Epithelial cell of prostate (primary cell): ENCODE measurements around the gene BEGAIN.

Experiments
- DNase-seq: peaks from one replicate; pipeline ENCODE4 v3.0.0-alpha.2; 2011; ENCODE audit warnings: low read depth, low spot score
- H3K27ac ChIP-seq: fragments of 450-650 bp; 2 replicates; pipeline ENCODE4 v1.5.1; 2017; ENCODE audit warnings: mild to moderate bottlenecking

BEGAIN gene

DNA sequence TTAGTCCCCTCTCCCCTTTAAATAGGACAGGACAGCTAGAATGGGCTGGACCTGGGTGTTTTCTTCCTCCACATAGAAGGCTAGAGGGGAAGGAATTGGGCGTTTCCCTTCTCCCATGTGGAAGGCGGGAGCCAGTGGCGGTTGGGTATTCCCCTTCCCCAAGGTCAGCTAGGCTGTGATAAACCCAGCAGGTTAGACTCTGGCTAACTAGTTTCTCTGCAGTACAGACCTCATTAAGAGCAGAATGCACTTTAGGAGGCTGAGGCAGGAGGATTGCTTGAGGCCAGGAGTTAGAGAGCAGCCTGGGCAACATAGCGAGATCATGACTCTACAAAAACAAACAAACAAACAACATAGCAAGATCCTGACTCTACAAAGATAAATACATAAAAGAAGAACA, 92.6 kb downstream of the BEGAIN start:
- no peak for DNase-seq
- H3K27ac ChIP-seq = no peak overlapping the region

DNA sequence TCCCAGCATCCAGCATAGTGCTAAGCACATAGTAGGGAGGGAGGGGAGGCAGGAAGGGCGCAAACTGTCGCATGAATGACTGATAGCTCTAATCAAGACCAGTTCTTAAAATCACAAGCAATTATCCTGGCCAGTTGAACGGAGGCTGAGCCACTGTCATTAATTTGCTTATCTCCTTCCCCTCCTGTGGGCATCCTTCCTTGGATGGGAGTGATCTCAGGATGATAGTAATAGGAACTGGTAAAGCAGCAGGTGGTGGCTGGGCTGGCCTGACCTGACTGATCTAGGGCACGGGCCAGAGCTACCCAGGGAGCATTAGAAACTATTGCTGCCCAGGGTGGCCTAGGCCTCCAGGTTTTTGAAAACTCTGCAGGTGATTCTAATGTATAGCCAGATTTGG, 97.0 kb downstream of the BEGAIN start:
- DNase-seq = no peak
- no peak overlapping the region for H3K27ac ChIP-seq

DNA sequence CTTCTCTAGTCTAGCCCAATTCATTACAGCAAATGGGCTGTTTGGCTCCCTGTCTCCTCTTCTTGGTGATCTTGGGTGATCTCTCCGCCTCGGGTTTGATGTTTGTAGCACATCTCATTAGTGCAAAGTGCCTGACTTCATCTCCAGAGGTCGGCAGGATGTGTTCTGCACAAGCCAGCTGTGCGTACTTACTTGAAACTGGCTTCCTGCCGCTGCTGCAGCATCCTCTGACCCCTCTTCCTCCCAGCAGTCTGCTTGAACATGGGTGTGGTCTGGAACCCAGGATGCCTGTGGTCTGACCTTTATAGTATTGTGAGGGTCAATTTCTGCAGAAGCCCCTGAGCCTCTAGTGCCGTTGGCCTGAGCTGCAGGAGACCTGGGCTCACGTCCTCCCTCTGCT, 99.2 kb downstream of the BEGAIN start:
- no peak for DNase-seq
- no peak overlapping the region for H3K27ac ChIP-seq

DNA sequence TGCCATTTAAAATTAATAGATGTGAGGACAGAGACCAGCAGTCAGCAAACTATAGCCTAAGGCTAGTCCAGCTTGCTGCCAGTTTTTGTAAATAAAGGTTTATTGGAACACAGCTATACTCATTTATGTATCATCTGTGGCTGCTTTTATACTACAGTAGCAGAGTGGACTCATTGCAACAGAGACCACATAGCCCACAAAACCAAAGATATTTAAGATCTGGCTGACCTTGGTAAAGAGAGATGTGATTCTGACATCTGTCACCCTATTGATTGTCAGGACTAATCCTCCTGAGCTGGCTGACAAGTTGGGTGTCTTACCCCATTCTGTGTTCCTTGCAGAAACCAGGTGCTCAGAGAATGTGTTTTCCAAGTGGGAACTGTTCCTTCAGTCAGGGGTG, 99.9 kb downstream of the BEGAIN start:
- no peak overlapping the region for H3K27ac ChIP-seq
- DNase-seq = no peak
